Esophagus squamous epithelium (tissue), 5 donors: Measurements from ENCODE around the gene CDS2. TPM values are rescaled to one million over a fixed set of nuclear protein-coding genes. Genes with fewer than 3 reads are reported as not detected.

Experiments
- DNase-seq: peaks from one replicate; lab custom pipeline; 2025; lab: John Stamatoyannopoulos, UW
- H3K27ac ChIP-seq, 4 donors: fragments of 200-600 bp; sonication (generic); one replicate each; pipeline ENCODE4 v1.5.1; 2016 to 2019; ENCODE audit warnings: mild to moderate bottlenecking in 1 of 4
- H3K27me3 ChIP-seq, 4 donors: fragments of 200-600 bp; sonication (generic); 1 replicate in 3 of 4; 2 replicates in 1 of 4; pipeline versions ENCODE4 v1.5.1 to v1.6.0; 2017 to 2021; ENCODE audit warnings: antibody characterized with exemption in 1 of 4
- H3K36me3 ChIP-seq, 3 donors: fragments of 200-600 bp; sonication (generic); one replicate each; pipeline ENCODE4 v1.5.1; 2016 to 2019
- H3K4me1 ChIP-seq, 3 donors: fragments of 200-600 bp; sonication (generic); one replicate each; pipeline ENCODE4 v1.5.1; 2017 to 2019
- H3K4me3 ChIP-seq, 4 donors: fragments of 200-600 bp; sonication (generic); 1 replicate in 3 of 4; 2 replicates in 1 of 4; pipeline ENCODE4 v1.5.1; 2016 to 2019; ENCODE audit warnings: mild to moderate bottlenecking in 2 of 4, moderate library complexity in 1 of 4
- H3K9me3 ChIP-seq, 3 donors: fragments of 200-600 bp; sonication (generic); one replicate each; pipeline ENCODE4 v1.5.1; 2016 to 2019
- POLR2A ChIP-seq, 4 donors: fragments of 450-650 bp; IDR thresholded peaks; one replicate each; pipeline ENCODE4 v1.6.1; 2017; ENCODE audit warnings: antibody characterized with exemption in 4 of 4, mild to moderate bottlenecking in 4 of 4, moderate library complexity in 3 of 4
- WGBS, 2 donors: methylation state at CpG; one replicate each; pipeline ENCODE4 v1.1.5; 2018; 5-methylcytosine and 5-hydroxymethylcytosine counted together
- intact Hi-C: fragments of 100-400 bp; cut with DNase I; formaldehyde crosslinking; loops from one replicate; pipeline ENCODE4 v1.15.0; 2022
- total RNA-seq, 4 donors: library from RNA; depleted of rRNA; stranded (reverse); fragments of >200 nt; gene quantifications; one replicate each; pipeline ENCODE4 v1.1.0, GENCODE V29; 2016
- TF ChIP-seq, protein P1 (sequence below), 6 experiments: fragments of 450-650 bp in 4 of 6; fragments of 200-600 bp in 2 of 6; sonication (generic) in 2 of 6; IDR thresholded peaks; one replicate each; pipeline ENCODE4 v1.5.1; 2016 to 2019; ENCODE audit warnings: antibody characterized with exemption in 6 of 6, mild to moderate bottlenecking in 4 of 6, moderate library complexity in 4 of 6
- donor health status: DM: yes; HTN: yes; CAD: no.

The CDS2 gene
- total RNA-seq, 4 donors from 2014 or later: 13.7 to 25.7 (median 14.5) TPM

DNA sequence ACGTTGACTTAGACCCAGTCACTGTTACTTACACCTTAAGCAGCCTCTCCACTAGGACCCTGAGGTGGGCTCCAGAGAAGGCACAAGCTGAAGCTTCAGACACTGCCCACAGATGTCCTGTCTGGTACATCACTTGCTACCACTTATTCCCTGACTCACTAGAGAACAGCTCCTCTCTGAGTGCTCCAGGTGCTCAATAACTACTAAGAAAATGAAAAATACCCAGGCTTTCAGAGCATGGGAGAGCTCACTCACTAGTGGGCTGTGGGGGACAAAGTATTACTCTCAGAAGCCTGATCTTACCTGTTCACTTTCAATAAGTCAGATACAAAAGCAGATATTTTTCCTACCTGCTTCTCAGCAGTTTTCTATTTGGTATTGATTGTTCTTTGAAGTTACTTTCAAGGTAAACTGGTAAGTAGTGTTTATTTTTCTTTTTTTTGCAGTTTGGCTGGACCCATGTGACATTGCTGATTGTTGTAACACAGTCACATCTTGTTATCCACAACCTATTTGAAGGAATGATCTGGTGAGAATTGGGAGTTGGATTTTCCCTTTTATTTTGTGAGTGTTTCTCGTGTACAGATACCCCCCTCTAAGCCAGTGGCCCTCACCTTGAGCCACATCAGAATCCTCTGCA, 55.9 kb downstream of the CDS2 start:
- 96 to 97% methylated on average over 2 of the region's 2 CpGs for WGBS, 2 donors
- intact Hi-C loops: no loop called here
- no peak for DNase-seq
- Histone ChIP-seq H3K27me3 (no peaks in the 10 kb centered on the region), H3K9me3 (no peaks in the 10 kb centered on the region), H3K36me3 (peaks cover 0 to 100% (median 26%) of the 10 kb centered on the region in 3 donors), H3K4me1 (peaks cover 0 to 7% (median under 1%) of the 10 kb centered on the region in 3 donors), H3K4me3 (no peak overlapping the region), H3K27ac (no peak overlapping the region)
- TF ChIP-seq, protein P1, sequence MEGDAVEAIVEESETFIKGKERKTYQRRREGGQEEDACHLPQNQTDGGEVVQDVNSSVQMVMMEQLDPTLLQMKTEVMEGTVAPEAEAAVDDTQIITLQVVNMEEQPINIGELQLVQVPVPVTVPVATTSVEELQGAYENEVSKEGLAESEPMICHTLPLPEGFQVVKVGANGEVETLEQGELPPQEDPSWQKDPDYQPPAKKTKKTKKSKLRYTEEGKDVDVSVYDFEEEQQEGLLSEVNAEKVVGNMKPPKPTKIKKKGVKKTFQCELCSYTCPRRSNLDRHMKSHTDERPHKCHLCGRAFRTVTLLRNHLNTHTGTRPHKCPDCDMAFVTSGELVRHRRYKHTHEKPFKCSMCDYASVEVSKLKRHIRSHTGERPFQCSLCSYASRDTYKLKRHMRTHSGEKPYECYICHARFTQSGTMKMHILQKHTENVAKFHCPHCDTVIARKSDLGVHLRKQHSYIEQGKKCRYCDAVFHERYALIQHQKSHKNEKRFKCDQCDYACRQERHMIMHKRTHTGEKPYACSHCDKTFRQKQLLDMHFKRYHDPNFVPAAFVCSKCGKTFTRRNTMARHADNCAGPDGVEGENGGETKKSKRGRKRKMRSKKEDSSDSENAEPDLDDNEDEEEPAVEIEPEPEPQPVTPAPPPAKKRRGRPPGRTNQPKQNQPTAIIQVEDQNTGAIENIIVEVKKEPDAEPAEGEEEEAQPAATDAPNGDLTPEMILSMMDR (IDR thresholded peaks at IDR 0.05): no peak
- no peak for TF ChIP-seq POLR2A (IDR thresholded peaks at IDR 0.05)

DNA sequence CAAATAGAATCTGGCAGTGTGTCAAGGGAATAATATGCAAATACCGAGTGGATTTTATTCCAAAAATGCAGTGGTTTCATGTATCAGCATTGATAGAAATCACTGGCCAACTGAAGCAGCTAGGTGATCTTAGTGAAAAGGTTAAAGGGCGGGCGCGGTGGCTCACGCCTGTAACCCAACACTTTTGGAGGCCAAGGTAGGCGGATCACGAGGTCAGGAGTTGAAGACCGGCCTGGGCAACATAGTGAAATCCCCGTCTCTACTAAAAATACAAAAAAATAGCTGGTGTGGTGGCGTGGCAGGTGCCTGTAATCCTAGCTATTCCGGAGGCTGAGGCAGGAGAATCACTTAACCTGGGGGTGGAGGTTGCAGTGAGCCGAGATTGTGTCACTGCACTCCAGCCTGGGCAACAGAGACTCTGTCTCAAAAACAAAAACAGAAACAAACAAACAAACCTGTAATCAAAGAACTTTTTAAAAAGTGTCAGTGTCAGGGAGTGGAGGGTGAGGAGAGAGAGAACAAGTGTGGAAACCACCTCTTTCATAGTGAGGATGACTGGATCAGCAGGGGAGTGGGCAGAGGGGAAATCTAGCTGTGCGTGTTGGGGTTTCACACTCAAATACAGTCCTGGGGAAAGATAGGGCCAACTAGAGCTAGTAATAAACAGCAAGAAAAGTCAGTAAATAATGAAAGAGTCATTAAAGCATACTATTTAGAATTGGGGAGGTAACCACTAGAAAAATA, 57.1 kb downstream of the CDS2 start:
- peaks cover 0 to 7% (median 0%) of the 10 kb centered on the region in 3 donors for H3K4me1 ChIP-seq
- H3K27ac ChIP-seq: no peak overlapping the region
- 87% methylated on average over 13 of the region's 13 CpGs for WGBS, 2 donors
- no peak overlapping the region for H3K4me3 ChIP-seq
- no peaks in the 10 kb centered on the region for H3K27me3 ChIP-seq
- no peaks in the 10 kb centered on the region for H3K9me3 ChIP-seq
- intact Hi-C loops: no loop called here
- DNase-seq: no peak
- H3K36me3 ChIP-seq: peaks cover 0 to 100% (median 26%) of the 10 kb centered on the region in 3 donors
- TF ChIP-seq, protein P1 (IDR thresholded peaks at IDR 0.05): no peak
- TF ChIP-seq POLR2A (IDR thresholded peaks at IDR 0.05): no peak

DNA sequence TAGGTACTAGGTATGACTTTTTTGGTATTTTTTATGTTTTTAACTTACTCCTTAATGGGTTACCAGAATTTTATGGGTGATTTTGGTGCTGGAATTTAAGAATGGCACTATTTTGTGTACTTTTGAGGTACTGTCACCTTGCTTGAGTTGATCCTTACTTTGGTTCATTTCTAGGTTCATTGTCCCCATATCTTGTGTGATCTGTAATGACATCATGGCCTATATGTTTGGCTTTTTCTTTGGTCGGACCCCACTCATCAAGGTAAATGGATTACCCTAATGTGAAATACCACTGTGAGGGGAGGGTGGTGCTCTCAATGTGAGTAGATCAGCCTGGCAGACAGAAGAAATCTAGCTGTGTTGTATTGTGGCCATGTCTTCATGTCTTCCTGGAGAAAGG, 57.9 kb downstream of the CDS2 start:
- WGBS, 2 donors: 82 to 100% methylated on average over 1 of the region's 1 CpG
- intact Hi-C loops: no loop called here
- peaks cover 0 to 100% (median 26%) of the 10 kb centered on the region in 3 donors for H3K36me3 ChIP-seq

DNA sequence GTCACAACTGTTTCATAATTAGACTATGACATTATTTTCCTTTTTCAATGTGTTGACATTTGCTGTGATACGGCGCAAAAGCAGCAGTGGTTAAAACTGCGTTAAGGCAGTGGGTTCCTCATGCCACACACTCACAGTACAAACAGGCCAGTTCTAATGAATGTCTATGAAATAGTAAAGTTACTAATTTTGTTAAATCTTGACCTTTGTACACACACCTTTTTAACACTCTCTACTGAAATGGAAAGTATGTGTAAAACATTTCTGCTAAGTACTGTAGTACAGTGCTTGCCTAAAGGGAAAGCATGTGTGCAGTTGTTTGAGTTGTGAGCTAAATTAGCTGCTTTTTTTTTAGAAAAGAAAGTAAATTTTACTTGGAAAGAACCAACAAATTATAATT, 60.3 kb downstream of the CDS2 start:
- H3K36me3 ChIP-seq: peaks cover 7 to 98% (median 30%) of the 10 kb centered on the region in 3 donors
- no peaks in the 10 kb centered on the region for H3K9me3 ChIP-seq
- no peak for DNase-seq
- 89 to 93% methylated on average over 3 of the region's 3 CpGs for WGBS, 2 donors
- peaks cover 4 to 14% (median 8%) of the 10 kb centered on the region in 3 donors for H3K4me1 ChIP-seq
- no peak overlapping the region for H3K27ac ChIP-seq
- no peaks in the 10 kb centered on the region for H3K27me3 ChIP-seq
- intact Hi-C loops: no loop called here
- no peak overlapping the region for H3K4me3 ChIP-seq
- TF ChIP-seq POLR2A (IDR thresholded peaks at IDR 0.05): no peak
- TF ChIP-seq, protein P1 (IDR thresholded peaks at IDR 0.05): no peak

More for the DNA sequence above, 57.9 kb downstream of the CDS2 start:
- no peak overlapping the region for H3K27ac ChIP-seq
- no peak for DNase-seq
- no peaks in the 10 kb centered on the region for H3K9me3 ChIP-seq
- no peaks in the 10 kb centered on the region for H3K27me3 ChIP-seq
- H3K4me3 ChIP-seq: no peak overlapping the region
- peaks cover 0 to 7% (median 0%) of the 10 kb centered on the region in 3 donors for H3K4me1 ChIP-seq
- TF ChIP-seq, protein P1 (IDR thresholded peaks at IDR 0.05): no peak
- TF ChIP-seq POLR2A (IDR thresholded peaks at IDR 0.05): no peak

DNA sequence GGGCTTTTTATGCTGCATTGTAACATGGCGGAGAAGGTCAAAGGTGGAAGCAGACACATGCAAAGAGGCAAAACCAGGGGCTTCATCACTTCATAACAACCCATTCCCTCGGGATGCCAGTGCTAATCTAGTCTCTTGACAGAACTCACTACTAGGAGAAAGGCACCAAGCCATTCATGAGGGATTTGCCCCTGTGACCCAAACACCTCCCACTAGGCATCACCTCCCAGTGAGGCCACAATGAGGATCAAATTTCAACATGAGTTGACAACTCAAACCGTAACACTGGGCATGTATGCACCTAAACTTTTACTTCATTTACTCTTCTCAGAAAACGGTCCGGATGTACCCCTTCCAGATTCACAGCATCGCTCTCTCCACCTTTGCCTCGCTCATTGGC, 61.9 kb downstream of the CDS2 start:
- WGBS, 2 donors: 80 to 83% methylated on average over 7 of the region's 7 CpGs
- Histone ChIP-seq H3K4me1 (peaks cover 5 to 16% (median 8%) of the 10 kb centered on the region in 3 donors), H3K36me3 (peaks cover 7 to 91% (median 22%) of the 10 kb centered on the region in 3 donors), H3K27ac (no peak overlapping the region), H3K4me3 (no peak overlapping the region), H3K9me3 (no peaks in the 10 kb centered on the region), H3K27me3 (no peaks in the 10 kb centered on the region)
- TF ChIP-seq POLR2A (IDR thresholded peaks at IDR 0.05): no peak
- TF ChIP-seq, protein P1 (IDR thresholded peaks at IDR 0.05): no peak
- intact Hi-C loops: no loop called here
- no peak for DNase-seq
